Hepatic stellate cell (primary cell): Measurements from ENCODE around the gene MYCL.
"Not testable (repeated sequence)": the region's sequence is repeated elsewhere in the genome, so short reads cannot be mapped to it uniquely, and the experiment has no call there.

Experiments
- DNase-seq: peaks from one replicate; pipeline ENCODE4 v3.0.0; 2011; ENCODE audit warnings: low spot score

MYCL gene

DNA sequence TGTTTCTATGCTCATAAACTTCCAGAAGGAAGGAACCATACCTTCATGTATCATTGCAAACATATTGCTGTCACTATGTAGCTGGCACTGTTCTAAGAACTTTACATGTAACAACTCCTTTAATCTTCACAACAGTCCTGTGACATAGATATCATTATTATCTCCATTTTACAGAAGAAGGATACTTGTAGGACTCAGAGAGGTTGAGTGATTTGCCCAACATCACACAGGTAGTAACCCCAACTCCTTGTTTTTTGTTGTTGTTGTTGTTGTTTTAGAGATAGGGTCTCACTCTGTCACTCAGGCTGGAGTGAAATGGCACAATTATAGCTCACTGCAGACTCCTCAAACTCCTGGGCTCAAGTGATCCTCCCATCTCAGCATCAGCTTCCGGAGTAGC is 10.8 kb downstream of the MYCL start:
- DNase-seq = no peak

DNA sequence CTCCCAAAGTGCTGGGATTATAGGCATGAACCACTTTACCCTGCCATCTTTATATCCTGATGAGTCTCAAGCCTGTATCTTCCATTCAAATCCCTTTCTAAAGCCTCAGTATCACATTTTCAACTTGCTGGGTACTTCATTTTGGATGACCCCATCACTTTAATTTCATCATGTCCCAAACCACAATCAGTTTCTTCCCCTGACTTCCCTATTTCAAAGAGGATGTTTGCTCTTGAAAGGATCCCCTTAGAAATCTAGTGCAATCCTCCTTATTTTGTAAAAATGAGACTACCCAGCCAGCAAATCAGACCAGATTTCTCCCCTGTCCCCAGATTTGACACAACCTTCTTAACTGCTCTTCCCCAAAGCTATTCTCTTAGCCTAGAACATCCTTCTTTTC is 11.4 kb downstream of the MYCL start:
- DNase-seq = no peak

DNA sequence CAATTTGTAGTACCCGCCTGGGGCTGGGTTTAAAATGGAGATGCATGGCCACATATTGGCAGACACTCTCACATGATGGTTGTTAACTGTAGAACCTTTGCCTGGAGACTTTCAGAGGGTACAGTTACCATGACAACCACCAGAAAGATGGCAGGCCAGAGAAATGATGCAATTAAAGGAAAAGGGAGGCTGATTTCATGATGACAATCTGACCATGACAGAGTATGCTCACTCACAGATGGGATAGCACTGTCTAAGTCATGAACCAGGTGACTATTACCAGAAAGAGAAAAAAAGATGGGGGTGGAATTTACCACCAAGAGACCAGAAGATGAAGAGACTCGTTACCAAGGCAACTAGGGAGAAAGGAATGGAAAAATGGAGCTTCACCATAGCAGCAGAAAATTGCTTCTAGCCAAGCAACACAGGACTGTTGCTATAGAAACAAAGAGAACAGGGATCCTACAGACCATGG is 14.9 kb downstream of the MYCL start:
- DNase-seq = no peak

DNA sequence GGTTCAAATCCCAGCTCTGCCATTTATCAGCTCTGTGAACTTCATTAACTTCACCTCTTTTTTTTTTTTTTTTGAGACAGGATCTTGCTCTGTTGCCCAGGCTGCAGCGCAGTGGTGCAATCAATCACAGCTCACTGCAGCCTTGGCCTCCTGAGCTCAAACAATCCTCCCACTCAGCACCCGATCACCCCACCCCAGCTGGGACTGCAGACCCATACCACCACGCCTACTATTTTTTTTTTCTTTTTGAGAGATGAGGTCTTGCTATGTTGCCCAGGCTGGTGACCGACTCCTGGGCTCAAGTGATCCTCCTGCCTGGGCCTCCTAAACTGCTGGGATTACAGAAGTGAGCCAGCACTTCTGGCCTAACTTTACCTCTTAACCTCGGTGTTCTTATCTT is 16.2 kb downstream of the MYCL start:
- no peak for DNase-seq

DNA sequence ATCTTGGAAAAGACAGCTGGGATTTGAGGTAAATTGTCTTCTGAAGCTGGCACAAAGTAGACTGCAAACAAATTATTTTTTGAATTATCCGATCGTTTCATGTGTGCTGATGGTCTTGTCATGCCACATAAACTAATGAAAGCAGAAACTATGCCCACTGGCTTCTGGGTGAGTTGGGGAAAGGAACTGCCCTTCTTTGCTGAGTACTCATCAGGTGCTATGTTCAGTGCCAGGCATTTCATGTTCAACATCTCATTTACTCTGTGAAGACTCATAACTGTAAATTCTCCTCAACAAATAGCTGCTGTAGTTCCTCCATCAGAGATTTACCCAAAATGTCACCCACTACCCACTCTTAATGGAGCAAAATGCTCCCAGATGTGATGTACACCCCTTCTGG is 19.6 kb downstream of the MYCL start:
- DNase-seq = no peak

DNA sequence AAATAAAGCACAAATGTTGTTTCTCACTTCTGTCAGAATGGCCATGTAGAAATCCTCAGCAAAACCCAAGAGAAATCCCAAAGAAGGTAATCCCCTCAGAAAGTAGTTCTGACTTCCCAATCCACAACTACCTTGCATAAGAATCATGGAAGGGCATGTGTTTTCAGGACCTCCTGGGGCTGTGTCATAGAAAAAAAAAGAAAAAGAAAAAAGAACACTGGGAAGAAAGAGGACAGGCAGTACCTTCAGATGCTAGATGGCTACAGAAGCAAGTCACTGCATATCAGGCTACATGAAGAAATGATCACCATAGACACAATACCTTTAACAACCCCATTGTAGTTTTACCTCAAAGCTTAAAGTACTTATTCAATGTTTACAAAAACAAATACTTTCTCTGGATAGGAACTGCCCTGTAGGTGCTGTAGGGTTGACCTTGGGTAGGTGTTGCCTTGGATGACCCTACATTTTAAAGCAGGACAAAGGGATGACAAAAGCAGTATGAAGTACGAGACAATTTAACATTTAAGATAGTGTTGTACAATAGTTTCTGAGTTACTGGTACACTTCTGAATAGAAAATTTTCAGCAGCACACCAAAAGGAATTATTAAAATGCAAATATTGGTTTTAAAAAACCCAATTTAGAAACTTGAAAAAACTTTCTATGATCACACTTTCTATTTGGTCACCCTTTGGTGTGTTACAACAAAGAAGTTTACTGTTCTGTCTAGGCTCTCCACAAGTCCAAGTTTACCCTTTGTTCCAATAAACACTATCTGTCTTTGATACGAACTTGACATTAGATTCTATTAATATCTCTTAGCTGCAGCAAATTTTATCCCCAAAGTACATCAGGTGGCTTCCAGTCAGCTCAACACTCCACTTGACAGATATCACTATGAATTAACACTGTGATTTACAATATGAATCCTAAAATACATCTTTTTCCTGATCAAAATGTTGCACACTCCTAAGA is 23.4 kb downstream of the MYCL start:
- no peak for DNase-seq

DNA sequence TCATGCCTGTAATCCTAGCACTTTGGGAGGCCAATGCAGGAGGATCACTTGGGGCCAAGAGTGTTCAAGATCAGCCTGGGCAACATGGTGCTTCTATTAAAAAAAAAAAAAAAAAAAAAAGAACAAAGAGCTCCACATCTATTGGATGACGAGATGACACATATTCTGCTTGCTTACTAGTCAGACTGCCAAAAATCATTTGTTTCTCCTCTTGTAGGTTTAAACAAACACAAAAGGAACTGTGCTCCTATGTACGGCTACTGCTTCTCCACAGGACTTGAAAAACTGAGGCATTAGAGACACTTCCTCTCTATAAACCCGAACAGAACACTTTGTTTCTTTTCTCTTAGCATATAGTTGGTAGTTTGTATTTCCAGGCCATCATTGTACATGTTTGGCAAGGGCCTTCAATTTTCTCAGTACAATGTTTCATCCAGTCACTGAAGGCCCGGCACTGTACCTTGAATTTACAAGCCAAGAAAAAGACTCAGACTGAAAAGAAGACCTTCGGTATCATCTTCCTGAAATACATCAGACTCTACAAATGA is 24.4 kb downstream of the MYCL start:
- DNase-seq = no peak

DNA sequence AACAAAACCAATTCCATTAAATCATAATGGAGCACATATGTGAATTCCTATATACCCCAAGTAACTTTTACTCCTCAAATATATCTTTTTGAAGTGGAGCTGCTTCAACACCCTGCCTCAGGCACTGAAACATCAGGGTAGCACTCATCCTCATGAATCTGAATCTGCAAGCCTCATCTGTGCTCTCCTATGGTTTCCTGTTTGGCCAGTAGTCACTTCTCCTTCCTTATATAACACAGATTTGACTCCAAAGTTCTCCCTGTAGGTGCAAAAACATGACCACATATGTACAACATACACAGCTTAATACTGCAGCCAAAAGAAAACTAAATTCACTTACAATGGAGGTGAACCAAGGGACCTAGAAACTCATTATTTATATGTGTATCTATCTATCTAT is 25.6 kb downstream of the MYCL start:
- no peak for DNase-seq

DNA sequence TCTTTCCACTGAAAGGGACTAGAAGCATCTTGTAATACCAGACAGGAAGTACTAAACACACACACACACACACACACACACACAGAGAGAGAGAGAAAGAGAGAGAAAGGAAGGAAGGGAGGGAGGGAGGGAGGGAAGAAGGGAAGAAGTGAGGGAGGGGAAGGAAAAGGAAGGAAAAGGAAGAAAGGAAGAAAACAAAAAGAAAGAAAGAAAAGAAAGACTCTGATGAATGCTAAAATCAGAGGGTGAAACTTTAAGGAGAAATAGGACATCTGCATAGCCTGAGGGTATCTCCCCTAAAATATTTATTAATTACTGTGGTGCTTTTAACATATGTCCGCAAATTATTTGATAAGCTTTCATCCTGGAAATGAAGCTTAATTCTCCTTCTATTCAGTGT is 29.0 kb downstream of the MYCL start:
- no peak for DNase-seq

DNA sequence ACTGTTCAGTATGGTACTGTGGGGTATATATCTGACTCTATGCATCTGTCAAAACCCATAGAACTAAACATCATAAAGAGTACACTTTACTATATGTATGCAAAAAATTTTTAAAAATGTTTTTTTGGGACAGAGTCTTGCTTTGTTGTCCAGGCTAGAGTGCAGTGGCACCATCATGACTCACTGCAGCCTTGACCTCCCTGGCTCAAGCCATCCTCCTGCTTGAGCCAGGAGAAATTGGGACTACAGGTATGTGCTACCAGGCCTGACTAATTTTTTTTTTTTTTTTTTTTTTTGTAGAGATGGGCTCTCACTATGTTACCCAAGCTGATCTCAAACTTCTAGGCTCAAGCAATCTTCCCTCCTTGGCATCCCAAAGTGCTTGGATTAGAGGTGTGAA is 29.9 kb downstream of the MYCL start:
- DNase-seq = no peak

DNA sequence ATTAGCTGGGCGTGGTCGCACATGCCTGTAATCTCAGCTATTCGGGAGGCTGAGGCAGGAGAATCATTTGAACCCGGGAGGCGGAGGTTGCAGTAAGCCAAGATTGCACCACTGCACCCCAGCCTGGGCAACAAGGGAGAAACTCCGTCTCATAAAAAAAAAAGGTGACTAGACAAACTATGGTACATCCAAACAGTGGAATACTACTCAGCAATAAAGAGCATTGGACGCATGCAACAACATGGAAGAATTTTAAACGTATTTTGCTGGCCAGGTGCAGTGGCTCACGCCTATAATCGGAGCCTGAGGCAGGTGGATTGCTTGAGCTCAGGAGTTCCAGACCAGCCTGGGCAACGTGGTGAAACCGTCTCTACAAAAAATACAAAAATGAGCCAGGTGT is 30.7 kb downstream of the MYCL start:
- DNase-seq = not testable (repeated sequence)

DNA sequence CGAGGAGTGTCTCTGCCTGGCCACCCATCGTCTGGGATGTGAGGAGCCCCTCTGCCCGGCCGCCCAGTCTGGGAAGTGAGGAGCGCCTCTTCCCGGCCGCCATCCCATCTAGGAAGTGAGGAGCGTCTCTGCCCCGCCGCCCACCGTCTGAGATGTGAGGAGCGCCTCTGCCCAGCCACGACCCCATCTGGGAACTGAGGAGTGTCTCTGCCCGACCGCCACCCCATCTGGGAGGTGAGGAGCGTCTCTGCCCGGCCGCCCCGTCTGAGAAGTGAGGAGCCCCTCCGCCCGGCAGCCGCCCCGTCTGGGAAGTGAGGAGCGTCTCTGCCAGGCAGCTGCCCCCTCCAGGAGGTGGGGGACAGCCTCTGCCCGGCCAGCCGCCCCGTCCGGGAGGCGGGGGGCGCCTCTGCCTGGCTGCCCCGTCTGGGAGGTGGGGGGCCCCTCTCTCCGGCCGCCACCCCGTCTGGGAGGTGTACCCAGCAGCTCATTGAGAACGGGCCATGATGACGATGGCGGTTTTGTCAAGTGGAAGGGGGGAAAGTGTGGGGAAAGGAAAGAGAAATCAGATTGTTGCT is 32.1 kb downstream of the MYCL start:
- DNase-seq = not testable (repeated sequence)

DNA sequence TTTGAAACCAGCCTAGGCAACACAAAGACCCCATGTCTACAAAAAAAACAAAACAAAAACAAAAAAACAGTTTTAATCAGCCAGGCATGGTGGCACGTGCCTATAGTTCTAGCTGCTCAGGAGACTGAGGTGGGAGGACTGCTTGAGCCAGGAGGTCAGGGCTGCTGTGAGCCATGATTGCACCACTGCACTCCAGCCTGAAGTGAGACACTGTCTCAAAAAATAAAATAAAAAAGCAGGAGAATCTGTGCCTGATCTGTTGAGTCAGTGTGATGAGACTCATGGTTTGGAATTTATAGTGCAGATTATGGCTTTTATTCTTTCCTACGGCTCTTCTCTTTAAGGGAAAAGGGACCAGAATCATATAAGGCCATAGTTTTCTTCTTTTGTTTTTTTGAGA is 35.0 kb downstream of the MYCL start:
- peak; percentile 42 for DNase-seq

DNA sequence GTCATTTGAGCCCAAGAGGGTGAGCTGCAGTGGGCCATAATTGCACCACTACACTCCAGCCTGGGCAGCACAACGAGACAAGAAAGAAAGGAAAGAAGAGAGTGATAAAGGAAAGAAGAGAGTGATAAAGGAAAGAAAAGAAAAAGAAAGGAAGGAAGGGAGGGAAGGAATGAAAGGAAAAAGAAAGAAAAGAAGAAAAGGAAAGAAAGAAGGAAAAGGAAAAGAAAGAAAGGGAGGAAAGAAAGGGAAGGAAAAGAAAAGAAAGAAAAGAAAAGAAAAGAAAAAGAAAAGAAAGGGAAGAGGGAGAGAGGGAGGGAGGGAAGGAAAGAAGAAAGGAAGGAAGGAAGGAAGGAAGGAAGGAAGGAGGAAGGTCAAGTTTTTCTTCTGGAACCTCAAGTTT is 36.0 kb downstream of the MYCL start:
- no peak for DNase-seq

DNA sequence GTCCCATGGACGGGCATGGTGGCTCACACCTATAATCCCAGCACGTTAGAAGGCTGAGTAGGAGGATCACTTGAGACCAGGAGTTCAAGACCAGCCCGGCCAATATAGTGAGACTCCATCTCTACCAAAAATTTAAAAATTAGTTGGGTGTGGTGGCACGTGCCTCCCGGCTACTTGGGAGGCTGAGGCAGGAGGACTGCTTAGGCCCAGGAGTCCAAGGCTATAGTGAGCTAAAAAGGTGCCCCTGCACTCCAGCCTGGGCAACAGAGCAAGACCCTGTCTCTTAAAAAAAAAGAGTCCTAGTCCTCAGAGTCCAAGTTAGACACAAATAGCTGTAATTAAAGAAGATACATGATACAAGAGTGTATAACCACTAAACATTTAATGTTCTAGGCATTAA is 38.5 kb downstream of the MYCL start:
- DNase-seq = no peak

DNA sequence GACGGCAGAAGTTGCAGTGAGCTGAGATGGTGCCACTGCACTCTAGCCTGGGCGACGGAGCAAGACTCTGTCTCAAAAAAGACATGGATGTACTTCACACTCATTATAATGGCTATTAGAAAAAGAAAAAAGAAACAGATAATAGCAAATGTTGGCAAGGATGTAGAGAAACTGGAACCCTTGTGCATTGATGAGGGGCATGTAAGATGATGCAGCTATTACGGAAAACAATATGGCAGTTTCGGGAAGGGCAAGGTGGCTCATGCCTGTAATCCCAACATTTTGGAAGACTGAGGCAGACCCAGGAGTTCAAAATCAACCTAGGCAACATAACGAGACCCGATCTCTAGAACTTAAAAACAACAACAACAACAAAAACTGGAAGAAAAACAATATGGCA is 40.7 kb downstream of the MYCL start:
- no peak for DNase-seq

DNA sequence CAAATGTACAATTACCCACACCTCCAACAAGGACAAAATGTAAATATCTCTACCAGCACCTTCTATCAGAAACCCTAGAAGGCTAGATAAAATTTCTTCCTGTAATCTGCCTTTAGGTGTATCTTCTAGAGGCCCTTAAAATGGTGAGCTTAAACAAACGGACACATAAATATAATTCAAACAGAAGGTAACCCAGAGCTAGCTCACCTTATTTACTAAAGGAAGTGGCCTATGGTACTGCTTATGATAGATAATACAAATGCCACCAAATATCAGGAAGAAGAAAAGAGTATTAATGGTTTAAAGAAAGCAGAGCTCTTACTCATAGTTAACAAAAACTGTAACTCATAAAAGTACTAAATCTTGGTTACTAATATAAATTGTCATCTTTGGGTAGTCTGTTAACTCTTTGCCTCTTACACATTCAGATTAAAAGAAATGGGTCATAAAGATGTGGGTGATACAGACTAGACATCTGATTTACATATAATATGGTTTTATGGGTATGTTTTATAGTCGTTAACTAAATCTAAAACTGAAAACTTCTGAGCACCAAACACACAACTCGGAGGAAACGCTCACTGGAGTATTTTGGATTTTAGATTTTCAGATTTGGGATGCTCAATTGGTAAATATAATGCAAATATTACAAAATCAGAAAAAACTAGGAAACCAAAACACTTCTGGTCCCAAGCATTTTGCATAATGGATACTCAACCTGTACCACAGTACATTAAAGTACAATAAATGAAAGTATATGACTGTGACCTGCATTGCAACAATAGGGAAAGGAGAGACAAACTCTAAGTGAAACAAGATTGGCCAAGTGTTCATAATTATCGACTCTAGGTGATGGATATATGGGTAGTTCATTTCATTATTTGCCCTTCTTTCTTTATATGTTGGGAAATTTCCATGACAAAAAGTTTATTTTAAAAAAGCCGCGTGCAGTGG is 41.6 kb downstream of the MYCL start:
- DNase-seq = no peak

DNA sequence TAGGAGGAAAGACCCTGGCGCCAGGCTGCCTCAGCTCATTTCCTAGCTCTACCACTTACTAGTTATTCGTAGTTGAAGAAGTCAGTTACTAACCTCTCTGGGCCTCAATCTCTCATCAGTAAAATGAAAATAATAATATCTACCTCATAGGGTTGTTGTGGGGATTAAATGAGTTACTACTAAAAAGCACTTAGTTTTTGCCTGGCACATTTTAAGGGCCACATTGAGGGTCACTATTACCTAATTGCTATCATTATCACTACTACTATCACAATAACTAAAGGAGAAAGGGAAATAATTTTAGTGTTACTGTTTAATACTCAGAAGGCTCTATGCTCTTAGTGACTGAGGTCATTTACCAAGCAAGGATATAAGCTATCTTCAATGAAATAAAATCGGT is 43.4 kb downstream of the MYCL start:
- no peak for DNase-seq

DNA sequence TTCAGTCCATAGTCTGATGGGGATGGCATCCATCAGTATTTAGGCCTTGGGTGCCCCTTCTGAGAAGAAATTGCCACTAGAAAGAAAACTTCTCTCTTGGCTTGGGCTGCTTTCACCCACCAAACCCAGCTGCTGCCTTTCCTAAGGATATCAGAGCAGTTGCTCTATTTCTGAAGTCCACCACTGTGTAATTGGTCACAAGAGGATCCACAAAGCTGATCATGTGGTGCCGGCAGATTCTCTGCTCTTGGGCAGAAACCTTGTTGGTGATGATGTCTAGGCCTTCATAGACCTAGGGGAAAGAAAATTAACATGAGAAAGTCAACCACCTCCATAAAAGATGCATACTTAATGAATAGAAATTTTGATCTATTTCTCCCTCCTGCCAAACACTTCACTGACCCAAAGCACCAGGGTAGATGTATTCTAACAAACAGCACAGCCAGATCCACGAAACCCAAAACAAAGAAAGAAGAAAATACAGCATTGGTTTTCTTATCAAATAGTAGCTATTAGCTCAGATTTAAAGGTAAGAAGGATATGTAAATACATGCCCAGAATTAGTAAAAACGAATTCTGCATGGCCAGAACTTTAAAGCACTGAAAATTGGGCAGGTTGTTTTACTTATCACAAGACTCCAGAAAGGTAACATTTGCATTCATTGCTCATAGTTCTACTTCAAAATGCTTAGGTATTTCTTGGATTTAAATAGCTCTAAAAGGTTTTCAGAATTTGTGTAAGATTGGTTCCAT is 44.4 kb downstream of the MYCL start:
- DNase-seq = no peak

DNA sequence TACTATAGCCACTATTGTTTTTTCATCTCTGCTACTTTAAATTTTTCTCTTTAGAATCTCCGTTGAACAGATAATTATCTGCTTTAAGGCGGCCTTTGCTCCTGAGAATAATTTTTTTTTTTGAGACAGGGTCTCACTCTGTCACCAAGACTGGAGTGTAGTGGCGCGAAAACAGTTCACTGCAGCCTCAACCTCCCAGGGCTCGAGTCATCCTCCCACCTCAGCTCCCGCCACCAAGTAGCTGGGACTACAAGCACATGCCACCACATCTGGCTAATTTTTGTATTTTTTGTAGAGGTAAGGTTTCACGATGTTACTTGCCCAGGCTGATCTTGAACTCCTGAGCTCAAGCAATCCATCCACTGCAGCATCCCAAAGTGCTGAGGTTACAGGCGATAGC is 47.0 kb downstream of the MYCL start:
- DNase-seq = no peak

DNA sequence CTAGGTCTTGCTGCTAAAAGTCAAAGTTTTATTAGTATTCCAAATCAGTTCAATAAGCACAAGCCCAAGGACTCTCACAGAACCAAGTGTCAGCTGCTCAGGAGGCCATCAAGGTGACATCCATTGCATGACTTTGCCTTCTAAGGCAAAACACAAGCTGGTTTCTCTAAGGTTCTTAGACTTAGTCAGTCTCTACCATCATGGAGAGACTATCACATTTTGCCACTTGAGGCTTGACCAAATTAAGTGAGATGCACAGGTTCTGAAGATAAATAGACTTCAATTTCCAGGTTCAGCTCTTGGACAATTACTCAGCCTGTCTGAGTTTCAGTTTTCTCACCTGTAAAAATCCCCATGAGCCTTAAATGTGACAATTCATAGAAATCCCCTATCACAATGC is 47.4 kb downstream of the MYCL start:
- DNase-seq = no peak
